Activated T-cell treated with anti-CD3 and anti-CD28 coated beads for 4 hours (primary cell): ENCODE results near the gene ADAMTS2.

ENCODE experiments used
- DNase-seq: peaks from one replicate; pipeline ENCODE4 v3.0.0-alpha.2; 2020

Gene ADAMTS2

GRCh38 chr5:179345433-179346321 is at the start of gene ADAMTS2:
Gene ADAMTS2 (minus strand): TSS chr5:179345461. CDS start chr5:179345328, 133 bp downstream.
- no peak for DNase-seq

DNA sequence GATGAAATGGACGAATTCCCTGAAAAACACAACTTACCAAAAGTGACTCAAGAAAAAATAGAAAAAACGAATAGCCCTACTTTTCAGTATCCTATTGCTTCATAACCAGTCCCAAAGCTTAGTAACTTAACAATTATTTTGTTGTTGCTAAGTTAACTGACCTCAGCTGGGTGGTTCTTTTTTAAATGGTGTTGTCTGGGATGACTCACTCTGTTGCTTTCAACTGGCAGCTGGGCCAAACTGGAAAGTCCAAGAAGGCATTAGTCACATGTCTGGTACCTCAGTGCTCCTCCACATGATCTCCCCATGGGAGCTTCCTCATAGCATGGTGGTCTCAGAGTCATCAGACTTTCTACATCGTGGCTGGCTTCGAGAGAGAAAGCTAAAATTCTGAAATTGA is 47.8 kb upstream of the ADAMTS2 start:
- DNase-seq, result no peak

DNA sequence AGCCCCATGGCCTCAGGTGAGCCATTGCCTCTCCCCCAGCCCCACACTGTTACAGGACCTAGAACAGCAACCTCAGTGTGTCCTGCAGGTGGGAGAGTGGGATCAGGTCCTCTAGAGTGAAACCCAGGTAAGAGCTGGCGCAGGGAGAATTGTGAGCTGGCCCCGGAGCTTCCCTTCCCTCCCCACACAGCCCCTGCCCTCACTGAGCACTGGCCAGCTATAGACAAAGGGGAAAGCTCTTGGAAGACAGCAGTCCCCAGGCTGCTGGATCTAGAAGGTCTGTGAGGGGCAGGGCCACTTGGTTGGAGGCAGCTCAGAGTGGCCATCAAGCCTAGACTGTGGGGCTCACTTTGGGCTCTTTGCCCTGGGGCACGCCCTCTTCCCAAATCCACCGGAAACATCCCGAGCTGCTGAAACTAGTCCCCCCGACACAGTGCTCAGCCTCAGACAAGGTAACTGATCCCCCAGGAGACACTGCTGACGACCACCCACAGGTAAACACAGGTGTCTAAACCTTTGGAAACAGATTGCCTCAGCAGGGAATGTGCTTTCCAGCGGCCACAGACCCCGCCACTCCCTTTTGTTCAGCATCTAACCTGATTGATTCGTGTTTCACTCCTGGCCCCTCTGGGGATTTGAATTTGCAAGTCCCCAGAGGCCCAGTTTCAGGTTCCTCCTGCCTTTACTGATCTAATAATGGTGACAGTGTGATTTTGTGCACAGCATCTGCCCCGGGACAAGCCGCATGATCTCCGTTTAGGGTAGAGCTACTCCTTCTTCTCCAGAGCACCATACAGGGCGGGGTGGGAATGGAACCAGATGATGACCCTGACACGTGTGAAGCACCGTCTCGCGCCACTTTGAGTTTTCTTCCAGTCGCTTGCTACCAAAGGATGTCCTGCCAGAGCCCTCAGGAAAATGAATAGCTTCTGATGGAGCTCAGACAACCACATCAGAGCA is 42.2 kb upstream of the ADAMTS2 start:
- DNase-seq, result no peak

GRCh38 chr5:179385914-179386313 is 40.7 kb upstream of the ADAMTS2 start:
- no peak for DNase-seq

DNA sequence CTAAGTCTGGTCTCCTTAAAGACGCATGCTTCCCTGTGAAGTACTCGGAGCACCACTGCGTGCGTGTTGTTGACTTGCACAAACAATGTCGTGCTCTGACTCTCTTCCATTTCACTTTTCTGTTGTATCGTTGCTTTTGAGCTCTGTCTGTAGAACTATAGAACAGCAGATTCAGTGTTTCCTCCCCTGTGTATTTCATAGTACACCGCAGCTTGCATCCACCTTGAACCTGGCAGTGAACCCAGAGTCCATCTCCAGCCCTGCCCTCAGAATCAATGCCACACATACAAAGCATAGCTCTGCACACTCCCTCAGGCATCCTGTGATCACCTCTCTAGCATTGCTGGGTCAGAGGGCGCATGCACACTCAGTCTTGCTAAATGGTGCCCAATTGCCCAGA is 37.2 kb upstream of the ADAMTS2 start:
- DNase-seq, result no peak

GRCh38 chr5:179381691-179382090 is 36.4 kb upstream of the ADAMTS2 start:
- DNase-seq, result no peak

GRCh38 chr5:179380211-179381035 is 35.2 kb upstream of the ADAMTS2 start:
- DNase-seq, result no peak

- no peak for DNase-seq
Measured at GRCh38 chr5:179379321-179379890, 34.1 kb upstream of the ADAMTS2 start.

- DNase-seq, result no peak
Measured at GRCh38 chr5:179378441-179379271, 33.4 kb upstream of the ADAMTS2 start.

- no peak for DNase-seq
Measured at GRCh38 chr5:179378116-179378440, 32.8 kb upstream of the ADAMTS2 start.

- DNase-seq, result no peak
Measured at GRCh38 chr5:179377421-179378115, 32.3 kb upstream of the ADAMTS2 start.

GRCh38 chr5:179376701-179377420 is 31.6 kb upstream of the ADAMTS2 start:
- no peak for DNase-seq

DNA sequence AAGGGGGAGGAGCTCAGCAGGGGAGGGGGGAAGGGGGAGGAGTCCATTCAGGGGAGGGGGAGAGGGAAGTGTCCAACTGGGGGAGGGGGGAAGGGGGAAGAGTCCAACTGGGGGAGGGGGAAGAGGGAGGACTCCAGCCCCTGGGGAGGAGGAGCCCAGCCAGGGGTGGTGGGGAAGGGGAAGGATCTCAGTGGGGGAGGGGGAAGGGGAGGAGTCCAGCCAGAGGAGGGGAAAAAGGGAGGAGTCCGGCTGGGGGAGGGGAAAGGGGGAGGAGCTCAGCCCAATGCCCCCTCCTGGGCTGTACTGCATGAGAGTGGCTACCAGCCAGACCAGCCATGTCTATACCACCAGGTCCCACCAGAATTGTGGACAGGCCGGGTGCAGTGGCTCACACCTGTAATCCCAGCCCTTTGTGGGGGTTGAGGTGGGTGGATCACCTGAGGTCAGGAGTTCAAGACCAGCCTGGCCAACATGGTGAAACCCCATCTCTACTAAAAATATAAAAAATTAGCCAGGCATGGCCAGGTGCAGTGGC is 30.6 kb upstream of the ADAMTS2 start:
- DNase-seq, result no peak

- no peak for DNase-seq
Measured at GRCh38 chr5:179375236-179375685, 30.0 kb upstream of the ADAMTS2 start.

- DNase-seq, result no peak
Measured at GRCh38 chr5:179374506-179375235, 29.4 kb upstream of the ADAMTS2 start.

GRCh38 chr5:179373961-179374505 is 28.8 kb upstream of the ADAMTS2 start:
- no peak for DNase-seq

DNA sequence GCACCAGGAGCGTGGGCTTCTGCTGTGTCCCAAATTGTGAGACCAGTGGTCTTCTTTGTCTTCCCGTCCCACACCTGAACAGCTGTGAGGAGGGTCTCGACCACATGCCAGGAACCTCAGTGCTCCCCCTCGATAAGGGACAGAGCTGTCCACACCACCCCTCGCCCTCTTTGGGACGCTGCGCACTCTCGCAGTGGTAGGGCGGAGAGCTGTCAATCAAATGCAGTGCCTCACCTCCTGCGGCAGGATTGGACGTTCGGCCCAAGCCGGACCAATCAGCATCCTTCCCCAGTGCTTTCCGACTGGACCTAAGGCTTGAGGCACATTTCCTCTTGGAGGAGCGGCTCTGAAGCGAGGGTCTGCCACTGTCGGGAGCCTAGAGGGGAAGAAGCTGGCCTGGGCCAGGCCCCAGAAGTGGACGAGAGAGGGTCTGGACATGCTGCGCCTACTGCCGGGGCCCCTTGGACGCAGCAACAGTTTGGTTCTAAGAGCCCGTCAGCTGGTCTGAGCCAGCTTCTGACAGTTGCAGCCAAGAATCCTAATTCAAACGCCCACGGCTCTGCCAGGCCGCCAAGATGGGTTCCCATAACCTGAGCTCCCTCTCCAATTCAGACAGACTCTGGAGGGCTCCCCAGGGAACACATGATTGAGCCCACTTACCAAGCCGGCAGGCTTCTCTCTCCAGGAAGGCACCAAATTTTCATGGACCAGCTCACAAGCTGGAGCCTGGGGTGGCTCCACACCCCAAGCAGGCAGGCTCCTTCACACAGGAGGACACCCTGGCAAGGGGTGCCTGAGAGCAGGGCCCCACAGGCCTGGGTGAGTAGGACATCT is 28.1 kb upstream of the ADAMTS2 start:
- no peak for DNase-seq
